Pancreas (tissue), 10 donors: ENCODE data around the gene YWHAE. TPM values are rescaled to one million over a fixed set of nuclear protein-coding genes. Genes with fewer than 3 reads are reported as not detected.
A peak's percentile ranks its signal among the peaks of the same experiment; 100 is the strongest.
"Not testable (repeated sequence)": the region's sequence is repeated elsewhere in the genome, so short reads cannot be mapped to it uniquely, and the experiment has no call there.

Source experiments
- ATAC-seq, 4 donors: fragments of 200-7000 bp; cut with Tn5 transposase; one replicate each; pipeline versions ENCODE4 v1.8.0 to v1.9.1; 2020; ENCODE audit warnings: mild to moderate bottlenecking in 4 of 4, moderate library complexity in 4 of 4
- DNase-seq, 6 donors: peaks; one replicate each; pipeline ENCODE4 v3.0.0-alpha.2; 2020
- FAIRE-seq: peaks from 2 replicates; lab custom pipeline; 2012; peaks lifted over from hg19 to GRCh38; lab: Jason Lieb, UNC
- H3K27ac ChIP-seq, 4 donors: fragments of 200-600 bp; sonication (generic); 1 replicate in 3 of 4; 2 replicates in 1 of 4; pipeline versions ENCODE4 v1.5.0 to v1.8.0; 2020
- H3K27me3 ChIP-seq, 4 donors: fragments of 200-600 bp; one replicate each; pipeline ENCODE4 v1.8.0; 2021
- H3K36me3 ChIP-seq, 3 donors: fragments of 200-600 bp; sonication (generic) in 1 of 3; one replicate each; pipeline versions ENCODE4 v1.5.0 to v1.8.0; 2020 to 2021
- H3K4me1 ChIP-seq, 3 donors: fragments of 200-600 bp; one replicate each; pipeline ENCODE4 v1.8.0; 2021
- H3K4me3 ChIP-seq, 4 donors: fragments of 200-600 bp; sonication (generic) in 2 of 4; one replicate each; pipeline versions ENCODE4 v1.5.0 to v1.8.0; 2020 to 2021
- H3K9me3 ChIP-seq, 4 donors: fragments of 200-600 bp; one replicate each; pipeline ENCODE4 v1.8.0; 2021
- WGBS, 2 donors: extraction: QIAGEN DNeasy Blood & Tissue Kit; methylation state at CpG; one replicate each; pipeline ENCODE4 v1.1.7; 2013; 5-methylcytosine and 5-hydroxymethylcytosine counted together
- intact Hi-C, 3 donors: fragments of 100-400 bp; cut with DNase I; formaldehyde crosslinking; loops; one replicate each; pipeline versions ENCODE4 v1.11.1 to v1.14.2; 2022
- polyA plus RNA-seq, 2 donors: library from polyadenylated mRNA; stranded (reverse); fragments of 200-250 nt; gene quantifications; one replicate each; pipeline ENCODE4 v1.2.3, GENCODE V29; 2013
- total RNA-seq, 6 donors: library from RNA; stranded (reverse); fragmentation: NEBNext Ultra II Directional in 4 of 6; extraction: Animal tissue kit (Norgen Biotek cat#: 25700) in 4 of 6; gene quantifications; one replicate each; pipeline versions ENCODE4 v1.2.1 to v1.2.4, GENCODE V29; 2021 to 2023
- TF ChIP-seq, protein P1 (sequence below), 4 donors: fragments of 200-600 bp; sonication (generic) in 3 of 4; IDR thresholded peaks; one replicate each; pipeline versions ENCODE4 v1.5.0 to v1.8.0; 2021; ENCODE audit warnings: antibody characterized with exemption in 4 of 4
- donor health status: healthy with polysubstance abuse.
- donor health status: DM: no; HTN: no; CAD: no; lungs with moderate emphysema.
- donor health status: DM: no; HTN: no; CAD: no.
- donor health status: control.
- donor health status: control.
- donor health status: Bipolar disorder and iron deficiency.
- donor health status: DM: yes; HTN: yes; CAD: no.
- donor health status: DM: no; HTN: no; CAD: no.
- donor health status: DM: no; HTN: no; CAD: no.
- donor health status: DM: yes; HTN: yes; CAD: no.

Gene YWHAE
- total and polyA plus RNA-seq, 8 donors, result 131 to 236 (median 192) TPM

DNA sequence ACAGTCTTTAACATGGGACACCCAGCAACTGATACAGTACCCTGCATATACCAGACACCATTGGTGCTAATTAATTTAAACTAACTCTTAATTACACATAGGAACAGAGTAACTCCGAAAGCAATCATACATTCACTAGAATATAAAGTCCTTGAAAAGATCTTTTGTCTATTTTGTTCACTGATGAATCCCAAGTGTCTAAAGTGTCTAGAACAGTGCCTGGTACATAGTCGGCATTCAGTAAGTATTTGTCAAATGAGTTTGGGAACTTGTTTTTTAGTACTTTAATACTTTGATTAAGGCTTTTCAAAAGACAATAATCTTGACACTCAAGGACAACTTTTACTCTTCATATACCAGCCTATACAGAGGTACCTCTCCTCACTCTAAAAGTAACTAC is 13.8 kb downstream of the YWHAE start:
- no peak overlapping the region for H3K4me3 ChIP-seq
- TF ChIP-seq, protein P1, sequence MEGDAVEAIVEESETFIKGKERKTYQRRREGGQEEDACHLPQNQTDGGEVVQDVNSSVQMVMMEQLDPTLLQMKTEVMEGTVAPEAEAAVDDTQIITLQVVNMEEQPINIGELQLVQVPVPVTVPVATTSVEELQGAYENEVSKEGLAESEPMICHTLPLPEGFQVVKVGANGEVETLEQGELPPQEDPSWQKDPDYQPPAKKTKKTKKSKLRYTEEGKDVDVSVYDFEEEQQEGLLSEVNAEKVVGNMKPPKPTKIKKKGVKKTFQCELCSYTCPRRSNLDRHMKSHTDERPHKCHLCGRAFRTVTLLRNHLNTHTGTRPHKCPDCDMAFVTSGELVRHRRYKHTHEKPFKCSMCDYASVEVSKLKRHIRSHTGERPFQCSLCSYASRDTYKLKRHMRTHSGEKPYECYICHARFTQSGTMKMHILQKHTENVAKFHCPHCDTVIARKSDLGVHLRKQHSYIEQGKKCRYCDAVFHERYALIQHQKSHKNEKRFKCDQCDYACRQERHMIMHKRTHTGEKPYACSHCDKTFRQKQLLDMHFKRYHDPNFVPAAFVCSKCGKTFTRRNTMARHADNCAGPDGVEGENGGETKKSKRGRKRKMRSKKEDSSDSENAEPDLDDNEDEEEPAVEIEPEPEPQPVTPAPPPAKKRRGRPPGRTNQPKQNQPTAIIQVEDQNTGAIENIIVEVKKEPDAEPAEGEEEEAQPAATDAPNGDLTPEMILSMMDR (IDR thresholded peaks at IDR 0.05), result no peak
- H3K4me1 ChIP-seq, result peaks cover 21 to 32% (median 23%) of the 10 kb centered on the region in 3 donors
- WGBS, 2 donors, result 60 to 63% methylated on average over 2 of the region's 2 CpGs
- FAIRE-seq (no peak), DNase-seq (no peak), ATAC-seq (no peak)
- H3K27ac ChIP-seq, result no peak overlapping the region
- no peaks in the 10 kb centered on the region for H3K36me3 ChIP-seq
- no peaks in the 10 kb centered on the region for H3K27me3 ChIP-seq
- no peaks in the 10 kb centered on the region for H3K9me3 ChIP-seq
- intact Hi-C loops, result no loop called here

DNA sequence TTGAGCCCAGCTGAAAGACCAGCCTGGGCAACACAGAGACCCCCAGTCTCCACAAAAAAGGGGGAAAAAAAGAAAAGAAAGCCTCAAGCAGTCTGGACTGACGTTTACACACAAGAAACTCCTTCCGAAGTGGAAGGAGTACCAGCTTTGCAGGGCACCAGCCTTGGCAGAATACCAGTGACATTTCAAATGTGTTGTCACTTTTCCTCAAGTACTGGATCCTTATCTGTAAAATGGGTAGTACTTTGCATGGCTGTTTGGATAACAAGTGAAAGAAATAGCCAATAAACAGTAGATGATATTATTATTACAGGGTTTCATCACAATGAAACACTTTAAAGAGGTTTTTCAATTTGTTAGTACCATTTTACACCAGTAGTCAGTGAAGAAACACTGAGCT is 14.2 kb downstream of the YWHAE start:
- intact Hi-C loops, result no loop called here
- ATAC-seq (no peak), FAIRE-seq (no peak), DNase-seq (no peak)
- Histone ChIP-seq H3K27me3 (no peaks in the 10 kb centered on the region), H3K4me3 (no peak overlapping the region), H3K27ac (no peak overlapping the region), H3K4me1 (peaks cover 19 to 28% (median 22%) of the 10 kb centered on the region in 3 donors), H3K9me3 (no peaks in the 10 kb centered on the region), H3K36me3 (no peaks in the 10 kb centered on the region)
- TF ChIP-seq, protein P1 (IDR thresholded peaks at IDR 0.05), result no peak
- WGBS, 2 donors, result 12 to 23% methylated on average over 2 of the region's 2 CpGs

DNA sequence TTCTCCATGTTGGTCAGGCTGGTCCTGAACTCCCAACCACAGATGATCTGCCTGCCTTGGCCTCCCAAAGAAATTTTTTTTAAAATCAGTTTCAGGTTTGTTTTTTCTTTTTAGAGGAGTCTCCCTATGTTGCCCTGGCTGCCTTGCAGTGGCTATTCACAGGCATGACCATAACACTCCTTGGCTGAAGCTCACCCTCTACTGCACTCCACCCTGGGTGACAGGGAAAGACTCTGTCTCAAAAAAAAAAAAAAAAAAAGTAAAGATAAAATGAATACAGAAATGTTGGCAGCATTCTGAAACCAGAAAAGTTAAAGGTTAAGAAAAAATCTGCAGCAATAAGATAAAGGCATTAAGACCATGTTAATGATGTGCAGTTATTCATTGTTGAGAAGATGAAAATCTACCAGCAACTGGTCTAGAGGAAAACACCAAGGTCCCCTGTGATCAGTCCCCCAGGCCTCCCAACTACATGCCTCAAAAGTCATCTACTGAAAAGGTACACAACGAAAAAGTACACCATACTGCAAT is 15.1 kb downstream of the YWHAE start:
- 0 to 4% methylated on average over 1 of the region's 1 CpG for WGBS, 2 donors
- TF ChIP-seq, protein P1 (IDR thresholded peaks at IDR 0.05), result no peak
- Histone ChIP-seq H3K9me3 (no peaks in the 10 kb centered on the region), H3K4me3 (no peak overlapping the region), H3K27ac (no peak overlapping the region), H3K27me3 (no peaks in the 10 kb centered on the region), H3K4me1 (peaks cover 10 to 28% (median 19%) of the 10 kb centered on the region in 3 donors), H3K36me3 (no peaks in the 10 kb centered on the region)
- ATAC-seq (peak in 2 of 4 donors; percentile 27 to 30), DNase-seq (no peak), FAIRE-seq (no peak)
- intact Hi-C loops, result no loop called here

DNA sequence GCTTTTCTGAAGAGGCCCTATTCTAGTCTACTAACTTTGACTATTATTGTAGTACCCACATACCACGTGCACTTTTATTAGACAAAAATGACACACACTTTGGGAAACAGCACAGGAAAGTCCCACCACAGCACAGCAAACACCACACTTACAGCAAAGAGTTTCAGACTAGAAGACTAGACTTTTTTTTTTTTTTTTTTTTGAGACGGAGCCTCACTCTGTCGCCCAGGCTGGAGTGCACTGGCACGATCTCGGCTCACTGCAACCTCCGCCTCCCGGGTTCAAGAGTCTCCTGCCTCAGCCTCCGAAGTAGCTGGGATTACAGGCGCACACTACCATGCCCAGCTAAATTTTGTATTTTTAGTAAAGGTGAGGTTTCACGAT is 20.1 kb downstream of the YWHAE start:
- no peaks in the 10 kb centered on the region for H3K36me3 ChIP-seq
- 74 to 84% methylated on average over 10 of the region's 10 CpGs for WGBS, 2 donors
- FAIRE-seq (no peak), DNase-seq (no peak), ATAC-seq (peak in 1 of 4 donors; percentile 30)
- no peaks in the 10 kb centered on the region for H3K9me3 ChIP-seq
- H3K4me1 ChIP-seq, result peaks cover 23 to 51% (median 38%) of the 10 kb centered on the region in 3 donors
- no peaks in the 10 kb centered on the region for H3K27me3 ChIP-seq
- H3K27ac ChIP-seq, result no peak overlapping the region
- no peak overlapping the region for H3K4me3 ChIP-seq
- intact Hi-C loops, result no loop called here
- TF ChIP-seq, protein P1 (IDR thresholded peaks at IDR 0.05), result no peak

DNA sequence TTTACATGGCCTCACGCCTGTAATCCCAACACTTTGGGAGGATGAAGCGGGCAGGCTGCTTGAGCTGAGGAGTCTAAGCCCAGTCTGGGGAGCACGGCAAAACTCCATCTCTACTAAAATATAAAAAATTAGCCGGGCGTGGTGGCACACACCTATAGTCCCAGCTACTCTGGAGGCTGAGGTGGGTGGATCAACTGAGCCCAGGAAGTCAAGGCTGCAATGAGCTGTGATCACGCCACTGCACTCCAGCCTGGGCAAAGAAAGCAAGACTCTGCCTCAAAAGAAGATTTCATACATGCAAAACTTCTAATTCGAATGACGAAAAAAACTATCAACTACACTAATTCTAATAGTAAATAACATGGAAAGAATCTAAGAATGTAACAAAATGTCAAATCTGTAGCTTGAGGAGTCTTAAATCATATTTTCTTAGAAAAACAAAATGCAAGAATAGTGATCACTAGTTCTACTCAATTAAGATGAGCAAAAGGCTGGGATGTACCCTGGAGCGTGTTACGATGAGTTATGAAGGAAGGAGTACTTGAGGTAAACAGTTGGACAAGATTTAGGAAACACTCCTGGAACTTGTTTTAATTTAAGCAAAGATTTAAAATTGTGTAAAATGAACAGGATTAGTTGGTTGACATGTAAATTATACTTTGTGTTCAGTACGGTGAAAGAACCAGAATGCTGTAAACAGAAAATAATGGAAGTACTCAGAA is 20.7 kb downstream of the YWHAE start:
- Histone ChIP-seq H3K4me3 (no peak overlapping the region), H3K4me1 (peaks cover 28 to 55% (median 43%) of the 10 kb centered on the region in 3 donors), H3K36me3 (no peaks in the 10 kb centered on the region), H3K27me3 (no peaks in the 10 kb centered on the region), H3K9me3 (no peaks in the 10 kb centered on the region), H3K27ac (no peak overlapping the region)
- no peak for FAIRE-seq
- no peak for ATAC-seq
- 80% methylated on average over 11 of the region's 11 CpGs for WGBS, 2 donors
- TF ChIP-seq, protein P1 (IDR thresholded peaks at IDR 0.05), result no peak
- no peak for DNase-seq
- intact Hi-C loops, result no loop called here

DNA sequence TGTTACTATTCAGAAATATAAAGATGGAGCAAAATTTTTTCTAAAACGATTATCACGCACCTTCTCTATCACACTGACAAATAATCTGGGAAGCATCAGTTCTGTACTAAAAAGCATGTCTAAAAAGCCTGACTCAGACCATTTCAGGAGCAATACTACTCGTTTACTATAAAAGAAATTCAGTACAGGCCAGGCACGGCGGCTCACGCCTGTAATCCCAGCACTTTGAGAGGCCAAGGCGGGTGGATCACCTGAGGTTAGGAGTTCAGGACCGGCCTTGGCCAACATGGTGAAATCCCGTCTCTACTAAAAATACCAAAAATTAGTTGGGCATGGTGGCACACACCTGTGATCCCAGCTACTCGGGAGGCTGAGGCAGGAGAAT is 21.6 kb downstream of the YWHAE start:
- 80 to 81% methylated on average over 10 of the region's 10 CpGs for WGBS, 2 donors
- peaks cover 37 to 62% (median 45%) of the 10 kb centered on the region in 3 donors for H3K4me1 ChIP-seq
- ATAC-seq, intact Hi-C loops, FAIRE-seq, H3K27me3 ChIP-seq, H3K36me3 ChIP-seq, H3K27ac ChIP-seq, DNase-seq, H3K9me3 ChIP-seq, H3K4me3 ChIP-seq: not testable (repeated sequence)
